OCI-M1 (cell line): ENCODE measurements around the gene BRD4.
"Not testable (repeated sequence)": the region's sequence is repeated elsewhere in the genome, so short reads cannot be mapped to it uniquely, and the experiment has no call there.

Experiments used
- DNase-seq: peaks from one replicate; lab custom pipeline; 2025; lab: John Stamatoyannopoulos, UW

BRD4 gene

GRCh38 chr19:15360015-15360414 is 27.7 kb upstream of the BRD4 start:
- DNase-seq: not testable (repeated sequence)

- DNase-seq: peak; percentile 53
Observed at GRCh38 chr19:15358918-15359317, 26.6 kb upstream of the BRD4 start.

- no peak for DNase-seq
Observed at GRCh38 chr19:15357906-15358305, 25.6 kb upstream of the BRD4 start.

GRCh38 chr19:15354566-15355296 is 22.4 kb upstream of the BRD4 start:
- DNase-seq: no peak

- no peak for DNase-seq
Observed at GRCh38 chr19:15353908-15354307, 21.6 kb upstream of the BRD4 start.

GRCh38 chr19:15352535-15352934 is 20.2 kb upstream of the BRD4 start:
- not testable (repeated sequence) for DNase-seq

GRCh38 chr19:15341328-15341727 is 9.0 kb upstream of the BRD4 start:
- not testable (repeated sequence) for DNase-seq

GRCh38 chr19:15340086-15340485 is 7.7 kb upstream of the BRD4 start:
- DNase-seq: no peak

GRCh38 chr19:15337202-15337601 is 4.9 kb upstream of the BRD4 start:
- no peak for DNase-seq

GRCh38 chr19:15335992-15336391 is 3.7 kb upstream of the BRD4 start:
- DNase-seq: not testable (repeated sequence)

- peak; percentile 82 for DNase-seq
Observed at GRCh38 chr19:15331419-15332310, 674 bp downstream of the BRD4 start.

GRCh38 chr19:15330801-15331418 is 1.4 kb downstream of the BRD4 start:
- DNase-seq: peak; percentile 75

GRCh38 chr19:15328312-15328711 is 4.0 kb downstream of the BRD4 start:
- DNase-seq: no peak

- peak; percentile 60 for DNase-seq
Observed at GRCh38 chr19:15324791-15325519, 7.4 kb downstream of the BRD4 start.

- DNase-seq: peak; percentile 54
Observed at GRCh38 chr19:15323496-15324235, 8.7 kb downstream of the BRD4 start.

- DNase-seq: peak; percentile 57
Observed at GRCh38 chr19:15321739-15322138, 10.6 kb downstream of the BRD4 start.

GRCh38 chr19:15320116-15320515 is 12.2 kb downstream of the BRD4 start:
- no peak for DNase-seq

GRCh38 chr19:15318241-15318691 is 14.1 kb downstream of the BRD4 start:
- DNase-seq: no peak

GRCh38 chr19:15317392-15318071 is 14.8 kb downstream of the BRD4 start:
- DNase-seq: no peak

GRCh38 chr19:15316498-15316897 is 15.8 kb downstream of the BRD4 start:
- no peak for DNase-seq

- no peak for DNase-seq
Observed at GRCh38 chr19:15315101-15315500, 17.2 kb downstream of the BRD4 start.
